ENCODE measurements around the gene SPATA2L. TPM values are rescaled to one million over a fixed set of nuclear protein-coding genes. Genes with fewer than 3 reads are reported as not detected.
A peak's percentile ranks its signal among the peaks of the same experiment; 100 is the strongest.

Gene SPATA2L
- total and polyA plus RNA-seq, 2 of the 13 experiments (the other 11 are each of a cell fraction or from before 2014, with no cell fraction given) = 9.1 to 20.7 TPM

GRCh38 chr16:89687092-89687940, 14.2 kb downstream of the SPATA2L start (continued):
- TF ChIP-seq SNAPC4 (CRISPR knock-in tag; IDR thresholded peaks at IDR 0.05) = peak; percentile 94
- TF ChIP-seq AKAP8 (CRISPR knock-in tag; IDR thresholded peaks at IDR 0.05) = peak; percentile 98
- TF ChIP-seq HNRNPLL (IDR thresholded peaks at IDR 0.05; ENCODE audit: low read depth, low read length, poor library complexity, severe bottlenecking) = peak; percentile 95
- peak; percentile 94 for TF ChIP-seq HNF1A (IDR thresholded peaks at IDR 0.05; ENCODE audit: low read depth)
- peak; percentile 99 for TF ChIP-seq HNF1A (CRISPR knock-in tag; IDR thresholded peaks at IDR 0.05; ENCODE audit: borderline replicate concordance)
- peak; percentile 95 for TF ChIP-seq ZFP91 (CRISPR knock-in tag; IDR thresholded peaks at IDR 0.05; ENCODE audit: borderline replicate concordance)
- no peak for TF ChIP-seq RORA (CRISPR knock-in tag; IDR thresholded peaks at IDR 0.05)
- no peak for TF ChIP-seq LRRFIP1 (CRISPR knock-in tag; conservative IDR thresholded peaks at IDR 0.05)
- TF ChIP-seq PITX1 (CRISPR knock-in tag; IDR thresholded peaks at IDR 0.05) = peak; percentile 90
- TF ChIP-seq TCF12 (IDR thresholded peaks at IDR 0.05) = no peak
- TF ChIP-seq TCF12 (CRISPR knock-in tag; IDR thresholded peaks at IDR 0.05) = peak; percentile 98
- peak; percentile 98 for TF ChIP-seq XBP1 (CRISPR knock-in tag; IDR thresholded peaks at IDR 0.05)
- TF ChIP-seq ZNF879 (CRISPR knock-in tag; IDR thresholded peaks at IDR 0.05) = peak; percentile 67; the same call in 1 of the 2 replicates
